A549 (cell line): Measurements from ENCODE around the gene CADM2. TPM values are rescaled to one million over a fixed set of nuclear protein-coding genes. Genes with fewer than 3 reads are reported as not detected.

Experiments
- ATAC-seq, 2 experiments: fragments of 200-7000 bp in 1 of 2; fragments of >200 bp in 1 of 2; cut with Nextera tagmentation in 1 of 2; cut with Tn5 transposase in 1 of 2; 3 replicates each; pipeline versions ENCODE4 v1.8.0 to v1.9.1; 2018 to 2020; ENCODE audit warnings: mild to moderate bottlenecking in 1 of 2, moderate library complexity in 1 of 2
- CTCF ChIA-PET: fragments of 300-600 bp; sonication (Branson Sonifier 250); formaldehyde crosslinking; extraction: SDS; loops from one replicate; lab custom pipeline; 2021; ENCODE audit warnings: antibody characterized with exemption, inconsistent platforms; lab: Yijun Ruan, JAX
- POLR2A ChIA-PET: fragments of 350-600 bp; formaldehyde crosslinking; extraction: SDS; loops from one replicate; lab custom pipeline; 2021; ENCODE audit warnings: antibody characterized with exemption, inconsistent platforms; lab: Yijun Ruan, JAX
- DNase-seq, 2 experiments: peaks; one replicate each; pipeline versions ENCODE4 v3.0.0 to v3.0.0-alpha.2; 2011 to 2016; ENCODE audit warnings: low read depth in 1 of 2, low spot score in 1 of 2
- FAIRE-seq: peaks from 2 replicates; lab custom pipeline; 2011; peaks lifted over from hg19 to GRCh38; lab: Jason Lieb, UNC
- H3K27ac ChIP-seq, 2 experiments: fragments of >200 bp; sonication (Bioruptor Twin); formaldehyde crosslinking; 3 replicates each; pipeline ENCODE4 v1.5.1; 2016 to 2017
- H3K4me1 ChIP-seq: fragments of >200 bp; sonication (Bioruptor Twin); formaldehyde crosslinking; 3 replicates; pipeline ENCODE4 v1.6.1; 2016
- H3K4me2 ChIP-seq: fragments of >200 bp; sonication (Bioruptor Twin); formaldehyde crosslinking; 3 replicates; pipeline ENCODE4 v1.6.1; 2016
- H3K4me3 ChIP-seq: fragments of >200 bp; sonication (Bioruptor Twin); formaldehyde crosslinking; 3 replicates; pipeline ENCODE4 v1.5.1; 2016
- H3K9me3 ChIP-seq: fragments of >200 bp; sonication (Bioruptor Twin); formaldehyde crosslinking; 3 replicates; pipeline ENCODE4 v1.6.1; 2016
- BCL3 ChIP-seq: fragments of >200 bp; sonication (Bioruptor Twin); formaldehyde crosslinking; IDR thresholded peaks from 3 replicates; pipeline ENCODE4 v1.6.1; 2016
- BHLHE40 ChIP-seq: IDR thresholded peaks from 2 replicates; pipeline ENCODE4 v1.6.1; 2012; ENCODE audit warnings: low read depth, low read length, inconsistent platforms
- CBX2 ChIP-seq: fragments of 200-600 bp; sonication (generic); IDR thresholded peaks from 2 replicates; pipeline ENCODE4 v1.6.1; 2016; ENCODE audit warnings: low read depth, mild to moderate bottlenecking, borderline replicate concordance
- CEBPB ChIP-seq, 2 experiments: fragments of >200 bp in 1 of 2; sonication (Bioruptor Twin) in 1 of 2; formaldehyde crosslinking in 1 of 2; IDR thresholded peaks; 2 replicates each; pipeline ENCODE4 v1.6.1; 2012 to 2016
- E2F6 ChIP-seq: IDR thresholded peaks from 2 replicates; pipeline ENCODE4 v1.6.1; 2012; ENCODE audit warnings: low read depth, borderline replicate concordance
- EHMT2 ChIP-seq: fragments of 200-600 bp; sonication (generic); IDR thresholded peaks from 2 replicates; pipeline ENCODE4 v1.6.1; 2016; ENCODE audit warnings: antibody characterized with exemption, low read depth, mild to moderate bottlenecking, moderate library complexity
- ELK1 ChIP-seq: fragments of 150-350 bp; IDR thresholded peaks from 2 replicates; pipeline ENCODE4 v1.6.1; 2014; ENCODE audit warnings: low read depth, mild to moderate bottlenecking, low read length
- FOSB ChIP-seq: fragments of 250-450 bp; sonication (Bioruptor Pico); IDR thresholded peaks from 2 replicates; pipeline ENCODE4 v1.5.0; 2020; ENCODE audit warnings: mild to moderate bottlenecking, moderate library complexity
- FOSL2 ChIP-seq, 2 experiments: fragments of 450-650 bp in 1 of 2; fragments of >200 bp in 1 of 2; sonication (Bioruptor Twin) in 1 of 2; formaldehyde crosslinking; IDR thresholded peaks; 2 replicates each; pipeline versions ENCODE4 v1.5.0 to v1.6.1; 2016 to 2020; ENCODE audit warnings: mild to moderate bottlenecking in 1 of 2, moderate library complexity in 1 of 2
- FOXS1 ChIP-seq: fragments of 250-450 bp; sonication (Bioruptor Pico); IDR thresholded peaks from 2 replicates; pipeline ENCODE4 v1.5.0; 2020; ENCODE audit warnings: mild to moderate bottlenecking, moderate library complexity
- GATA3 ChIP-seq: IDR thresholded peaks from 2 replicates; pipeline ENCODE4 v1.6.1; 2012; ENCODE audit warnings: borderline replicate concordance
- HES2 ChIP-seq: fragments of >200 bp; sonication (Bioruptor Twin); formaldehyde crosslinking; IDR thresholded peaks from 2 replicates; pipeline ENCODE4 v1.6.1; 2016
- HEYL ChIP-seq: fragments of 250-450 bp; sonication (Bioruptor Pico); IDR thresholded peaks from 2 replicates; pipeline ENCODE4 v1.8.0; 2021; ENCODE audit warnings: mild to moderate bottlenecking, moderate library complexity
- HMGXB4 ChIP-seq: fragments of 250-450 bp; sonication (Bioruptor Pico); IDR thresholded peaks from 2 replicates; pipeline ENCODE4 v1.5.0; 2021; ENCODE audit warnings: mild to moderate bottlenecking, moderate library complexity, borderline replicate concordance
- HOXB5 ChIP-seq: fragments of 250-450 bp; sonication (Bioruptor Pico); IDR thresholded peaks from 2 replicates; pipeline ENCODE4 v1.5.0; 2020; ENCODE audit warnings: mild to moderate bottlenecking, moderate library complexity
- JUN ChIP-seq, 2 experiments: fragments of >200 bp; sonication (Bioruptor Twin); formaldehyde crosslinking; IDR thresholded peaks; 2 replicates in 1 of 2; 3 replicates in 1 of 2; pipeline ENCODE4 v1.6.1; 2016 to 2017
- KDM1A ChIP-seq: fragments of 200-600 bp; sonication (generic); IDR thresholded peaks from 2 replicates; pipeline ENCODE4 v1.6.1; 2016; ENCODE audit warnings: low read depth, mild to moderate bottlenecking
- MAFK ChIP-seq: fragments of 450-650 bp; IDR thresholded peaks from 2 replicates; pipeline ENCODE4 v1.6.1; 2014; ENCODE audit not compliant: partially characterized antibody
- MAX ChIP-seq: IDR thresholded peaks from 2 replicates; pipeline ENCODE4 v1.6.1; 2012
- POLR2AphosphoS2 ChIP-seq: conservative IDR thresholded peaks from 2 replicates; pipeline ENCODE4 v1.6.1; 2012; ENCODE audit warnings: low read length, improper control_type of control experiment, inconsistent platforms
- SMC3 ChIP-seq: fragments of >200 bp; sonication (Bioruptor Twin); formaldehyde crosslinking; IDR thresholded peaks from 3 replicates; pipeline ENCODE4 v1.6.1; 2018; ENCODE audit warnings: inconsistent platforms
- TP53 ChIP-seq: fragments of 250-450 bp; sonication (Bioruptor Pico); IDR thresholded peaks from 2 replicates; pipeline ENCODE4 v1.5.0; 2021; ENCODE audit warnings: mild to moderate bottlenecking, moderate library complexity
- ZNF302 ChIP-seq: fragments of 250-450 bp; sonication (Bioruptor Pico); IDR thresholded peaks from 2 replicates; pipeline ENCODE4 v1.9.0; 2021; ENCODE audit warnings: inconsistent platforms, mild to moderate bottlenecking, moderate library complexity
- WGBS: methylation state at CpG from one replicate; pipeline ENCODE4 v1.1.6; 2017; ENCODE audit errors: missing lambda C conversion rate; 5-methylcytosine and 5-hydroxymethylcytosine counted together
- polyA plus RNA-seq, 4 experiments: library from polyadenylated mRNA; depleted of rRNA in 3 of 4; stranded (reverse); fragments of >200 nt; fragmentation: RNase III in 1 of 4; extraction: RNeasy Plus Mini Kit Qiagen cat#74134 plus additional on column Dnase treatment in 1 of 4; gene quantifications; 2 replicates in 3 of 4; 3 replicates in 1 of 4; pipeline ENCODE4 v1.2.3, GENCODE V29; 2011 to 2017

Gene CADM2
- polyA plus RNA-seq, 2 of the 4 experiments (the other 2 are of a cell fraction): 0.05 to 0.71 TPM

- Histone ChIP-seq H3K27ac (no peak overlapping the region), H3K4me3 (no peak overlapping the region), H3K4me1 (no peaks in the 10 kb centered on the region), H3K4me2 (no peak overlapping the region), H3K9me3 (no peaks in the 10 kb centered on the region)
- ChIA-PET CTCF (no interaction called here), POLR2A (no interaction called here)
- no peak for DNase-seq
- 9% methylated on average over 2 of the region's 2 CpGs for WGBS
- FAIRE-seq: no peak
- TF ChIP-seq HMGXB4 (CRISPR knock-in tag): no peak
- TF ChIP-seq MAX: no peak
- TF ChIP-seq HEYL (CRISPR knock-in tag): no peak
- TF ChIP-seq CEBPB (IDR thresholded peaks at IDR 0.05): no peak
- no peak for TF ChIP-seq EHMT2
- TF ChIP-seq POLR2AphosphoS2: no peak
- TF ChIP-seq SMC3: no peak
- TF ChIP-seq BHLHE40: no peak
- TF ChIP-seq MAFK: no peak
- no peak for TF ChIP-seq FOXS1
- no peak for TF ChIP-seq TP53 (CRISPR knock-in tag)
- no peak for TF ChIP-seq BCL3
- no peak for TF ChIP-seq HES2
- TF ChIP-seq CBX2: no peak
- no peak for TF ChIP-seq KDM1A
- no peak for TF ChIP-seq JUN (IDR thresholded peaks at IDR 0.05)
- no peak for TF ChIP-seq FOSB
- ATAC-seq: no peak
Measured at GRCh38 chr3:85041562-85042055, 82.8 kb downstream of the CADM2 start.

GRCh38 chr3:85050821-85051220, 92.0 kb downstream of the CADM2 start:
- TF ChIP-seq E2F6 (no peak), SMC3 (no peak), ZNF302 (CRISPR knock-in tag) (no peak), ELK1 (no peak), POLR2AphosphoS2 (no peak), HOXB5 (CRISPR knock-in tag) (no peak), FOSL2 (IDR thresholded peaks at IDR 0.05) (no peak), FOSL2 (CRISPR knock-in tag; IDR thresholded peaks at IDR 0.05) (no peak), GATA3 (no peak)
- Histone ChIP-seq H3K4me1 (no peaks in the 10 kb centered on the region), H3K27ac (no peak overlapping the region), H3K9me3 (no peaks in the 10 kb centered on the region), H3K4me3 (no peak overlapping the region), H3K4me2 (no peak overlapping the region)
- ChIA-PET CTCF (no interaction called here), POLR2A (no interaction called here)
- 17% methylated on average over 4 of the region's 4 CpGs for WGBS
- DNase-seq: no peak
- ATAC-seq: no peak
- no peak for FAIRE-seq
